CD4-positive, alpha-beta T cell treated with Interleukin-6 for 4 hours (primary cell): Measurements from ENCODE around the gene PACSIN1.
A peak's percentile ranks its signal among the peaks of the same experiment; 100 is the strongest.
"Not testable (repeated sequence)": the region's sequence is repeated elsewhere in the genome, so short reads cannot be mapped to it uniquely, and the experiment has no call there.

Source experiments
- DNase-seq: peaks from one replicate; pipeline ENCODE4 v3.0.0-alpha.2; 2020; ENCODE audit warnings: mixed read lengths

The PACSIN1 gene

DNA sequence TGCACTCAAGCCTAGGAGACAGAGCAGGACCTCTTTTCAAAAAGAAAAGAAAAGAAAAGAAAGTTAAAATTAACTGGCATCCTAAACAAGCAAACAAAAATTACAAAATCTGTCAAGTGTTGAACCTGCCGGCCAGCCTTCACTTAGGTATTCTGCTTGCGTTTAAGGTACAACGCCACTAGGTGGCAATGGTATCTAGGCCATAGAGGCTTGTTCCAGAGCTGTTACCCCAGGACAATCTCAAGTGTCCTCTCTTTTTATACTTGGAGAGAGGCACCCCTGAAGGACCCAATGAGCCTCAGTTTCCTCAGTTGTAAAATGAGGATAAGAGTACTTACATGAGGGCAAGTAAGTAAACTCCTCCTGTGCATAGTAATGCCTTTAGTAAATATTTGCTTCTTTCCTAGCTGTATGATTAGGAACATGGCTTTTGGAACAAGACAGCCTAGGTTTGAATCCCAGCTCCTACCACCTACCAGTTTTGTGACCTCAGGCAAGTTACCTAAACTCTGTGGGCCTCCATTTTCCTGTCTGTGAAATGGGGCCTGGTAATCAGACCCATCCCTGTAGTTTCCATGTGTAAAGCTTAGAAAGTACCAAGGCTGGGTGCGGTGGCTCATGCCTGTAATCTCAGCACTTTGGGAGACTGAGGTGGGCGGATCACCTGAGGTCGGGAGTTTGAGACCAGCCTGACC, 5.8 kb upstream of the PACSIN1 start:
- peak; percentile 69 for DNase-seq

DNA sequence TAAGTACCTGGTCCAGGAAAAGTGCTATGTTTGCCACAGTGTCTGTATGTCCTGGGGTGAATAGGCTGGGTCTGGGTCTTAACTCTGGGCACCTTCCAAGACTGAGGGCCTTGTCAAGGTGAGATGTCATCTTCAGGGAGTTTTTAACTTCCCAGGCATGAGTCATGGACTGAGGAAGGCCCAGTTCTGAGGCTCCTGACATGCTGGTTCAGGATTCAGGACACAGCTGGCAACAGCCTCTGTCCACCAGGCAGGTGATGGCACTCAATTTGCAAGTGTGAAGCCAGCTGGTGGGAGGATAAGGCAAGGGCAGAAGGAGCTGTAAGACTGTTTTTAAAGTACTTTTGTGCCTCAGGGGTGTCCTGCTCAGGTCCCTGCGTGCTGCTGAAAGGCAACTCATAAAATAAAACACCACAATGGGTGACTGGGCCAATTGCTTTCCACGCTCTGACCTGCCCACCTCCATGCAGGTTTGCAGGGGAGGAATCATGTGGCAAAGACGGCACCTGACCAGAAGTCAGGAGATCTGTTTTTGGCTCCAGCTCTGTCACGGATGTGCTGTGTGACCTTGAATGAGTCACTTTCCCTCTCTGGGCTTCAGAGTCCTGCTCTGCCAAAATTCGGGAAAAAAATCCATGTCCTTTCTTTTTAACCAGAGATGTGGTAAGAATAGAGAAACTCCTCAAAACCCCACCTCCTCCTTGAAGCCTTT, 4.9 kb upstream of the PACSIN1 start:
- DNase-seq: no peak

DNA sequence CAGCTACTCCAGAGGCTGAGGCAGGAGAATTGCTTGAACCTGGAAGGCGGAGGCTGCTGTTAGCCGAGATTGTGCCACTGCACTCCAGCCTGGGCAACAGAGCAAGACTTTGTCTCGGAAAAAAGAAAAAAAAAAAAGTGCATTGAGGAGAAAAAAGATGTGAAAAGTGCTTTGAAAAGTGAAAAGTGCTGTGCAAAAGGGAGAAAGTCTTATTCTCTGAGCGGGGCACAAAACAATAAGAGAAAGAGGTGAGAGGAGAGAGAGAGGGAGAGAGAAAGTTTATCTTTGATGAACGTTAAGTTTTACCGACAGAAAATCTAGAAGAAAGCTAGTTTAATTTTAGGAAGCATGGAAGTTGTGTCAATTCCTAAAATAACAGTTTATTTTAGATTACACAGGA, 3.9 kb upstream of the PACSIN1 start:
- DNase-seq: no peak

GRCh38 chr6:34462551-34462971, 3.3 kb upstream of the PACSIN1 start:
- DNase-seq: no peak

DNA sequence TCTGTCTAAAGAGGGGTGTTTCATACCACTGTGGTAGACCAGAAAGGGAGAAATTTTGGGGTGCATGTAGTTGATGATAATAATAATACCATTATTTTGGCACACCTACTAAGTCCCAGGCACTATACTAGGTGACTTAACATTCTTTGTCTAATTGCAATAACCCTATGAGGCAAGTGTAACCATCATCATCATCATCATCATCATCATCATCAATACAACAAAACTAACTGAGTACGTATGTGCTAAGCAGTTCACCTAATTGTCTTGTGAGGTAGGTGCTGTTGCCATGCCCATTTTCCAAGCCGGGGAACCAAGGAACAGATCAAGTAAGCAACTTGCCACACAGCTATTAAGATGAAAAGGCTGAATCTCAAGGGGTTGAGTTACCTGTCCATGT, 2.6 kb upstream of the PACSIN1 start:
- DNase-seq: no peak

- DNase-seq: no peak
Observed at GRCh38 chr6:34463849-34464248, 2.0 kb upstream of the PACSIN1 start.

- DNase-seq: no peak
Observed at GRCh38 chr6:34466242-34467185, 638 bp downstream of the PACSIN1 start.

- DNase-seq: no peak
Observed at GRCh38 chr6:34468378-34468892, 2.6 kb downstream of the PACSIN1 start.

DNA sequence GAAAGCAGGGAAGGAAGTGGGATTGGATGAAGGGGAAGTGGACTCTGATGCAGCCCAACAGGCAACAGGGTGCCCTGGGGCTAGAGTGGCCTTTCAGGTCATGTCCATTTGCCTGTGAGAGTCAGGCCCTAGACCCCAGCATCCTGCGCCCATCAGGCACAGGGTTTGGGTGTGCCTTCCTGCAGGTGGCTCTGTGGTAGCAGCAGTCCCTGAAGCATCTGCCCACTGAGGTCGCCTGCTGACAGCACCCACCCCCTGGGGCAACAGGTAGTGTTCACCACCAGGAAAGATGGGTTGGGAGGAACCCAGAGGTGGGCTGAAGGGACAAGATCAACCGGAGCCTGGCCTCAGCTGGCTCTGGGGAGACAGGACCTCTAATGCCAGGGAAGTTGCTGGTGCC, 3.6 kb downstream of the PACSIN1 start:
- no peak for DNase-seq

- no peak for DNase-seq
Observed at GRCh38 chr6:34472425-34472824, 6.5 kb downstream of the PACSIN1 start.

DNA sequence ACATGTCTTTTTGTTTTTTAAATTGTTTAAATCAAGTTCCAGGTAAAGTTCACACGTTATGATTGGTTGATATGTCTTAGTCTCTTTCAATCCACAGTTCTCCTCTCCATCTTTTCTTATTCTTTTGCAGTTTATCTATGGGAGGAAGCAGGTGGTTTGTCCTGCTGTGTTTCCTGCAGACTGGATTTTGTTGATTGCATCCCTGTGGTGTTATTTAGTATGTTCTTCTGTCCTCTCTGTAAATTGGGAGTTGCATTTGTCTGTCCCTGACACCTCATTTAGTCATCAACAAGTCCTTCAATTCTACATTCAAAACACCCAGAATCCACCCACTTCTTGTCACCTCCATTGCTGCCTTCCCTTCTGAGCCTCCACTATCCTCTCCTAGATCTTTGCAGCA, 8.1 kb downstream of the PACSIN1 start:
- DNase-seq: no peak

DNA sequence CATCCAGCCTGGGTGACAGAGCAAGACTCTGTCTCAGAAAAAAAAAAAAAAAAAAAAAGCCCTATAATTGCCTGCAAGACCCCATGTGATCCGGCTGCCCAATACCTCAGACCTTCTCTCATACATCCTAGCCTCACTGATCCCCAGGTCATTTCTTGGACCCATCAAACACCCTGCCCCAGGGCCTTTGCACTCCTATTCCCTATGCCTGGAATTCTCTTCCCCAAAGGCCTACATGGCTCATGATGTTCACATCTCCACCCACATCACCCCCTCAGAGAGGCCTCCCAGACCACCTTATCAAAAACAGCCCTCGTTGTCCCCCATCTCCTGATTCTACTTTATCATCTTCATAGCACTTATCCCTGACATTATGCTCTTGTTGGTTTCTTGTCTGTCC, 8.9 kb downstream of the PACSIN1 start:
- no peak for DNase-seq

DNA sequence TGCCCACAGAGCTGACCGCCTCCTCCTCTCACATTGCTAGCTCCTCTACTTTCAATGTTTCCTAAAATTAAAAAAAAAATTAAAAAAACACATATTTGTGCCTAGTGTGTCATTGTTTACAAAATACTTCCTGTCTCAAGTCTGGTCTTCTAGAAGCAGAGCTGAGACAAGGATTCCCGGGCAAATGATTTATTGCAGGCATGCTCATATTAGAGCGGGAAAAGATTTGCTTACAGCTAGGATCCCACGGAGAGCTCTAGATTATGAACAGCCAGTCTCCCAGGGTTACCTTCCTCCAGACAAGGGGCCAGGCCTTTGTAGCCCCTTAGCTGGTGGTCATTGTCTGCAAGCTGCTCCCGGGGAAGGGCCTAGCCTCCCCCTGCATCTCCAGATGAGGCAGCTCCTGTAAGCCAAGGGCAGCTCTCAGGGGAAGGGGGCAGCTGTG, 9.4 kb downstream of the PACSIN1 start:
- DNase-seq: no peak

DNA sequence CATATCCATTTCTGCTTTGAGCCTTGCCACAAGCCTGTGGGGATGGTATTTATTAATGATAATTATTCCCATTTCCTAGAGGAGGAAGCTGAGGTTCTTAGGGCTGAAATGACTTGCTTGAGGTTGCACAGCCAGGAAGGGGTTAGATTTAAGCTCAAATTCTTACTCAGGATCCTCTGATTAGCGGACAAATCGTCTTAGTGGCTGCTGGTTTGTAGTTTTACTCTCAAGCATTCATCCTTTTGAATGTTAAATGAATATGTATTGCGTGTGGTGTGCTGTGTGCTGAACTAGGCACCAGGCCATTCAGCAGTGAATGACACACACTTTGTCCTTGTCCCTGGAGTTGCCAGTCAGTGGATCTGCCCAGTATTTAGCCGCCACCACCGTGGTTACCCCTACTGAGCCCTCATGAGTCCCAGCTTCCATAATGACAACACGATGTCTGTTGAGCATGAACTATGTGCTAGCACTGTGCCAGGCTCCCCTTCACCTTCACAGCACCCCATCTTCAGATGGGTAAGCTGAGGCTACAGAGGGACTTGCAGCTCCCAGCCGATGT, 10.0 kb downstream of the PACSIN1 start:
- no peak for DNase-seq

- no peak for DNase-seq
Observed at GRCh38 chr6:34476447-34476846, 10.6 kb downstream of the PACSIN1 start.

DNA sequence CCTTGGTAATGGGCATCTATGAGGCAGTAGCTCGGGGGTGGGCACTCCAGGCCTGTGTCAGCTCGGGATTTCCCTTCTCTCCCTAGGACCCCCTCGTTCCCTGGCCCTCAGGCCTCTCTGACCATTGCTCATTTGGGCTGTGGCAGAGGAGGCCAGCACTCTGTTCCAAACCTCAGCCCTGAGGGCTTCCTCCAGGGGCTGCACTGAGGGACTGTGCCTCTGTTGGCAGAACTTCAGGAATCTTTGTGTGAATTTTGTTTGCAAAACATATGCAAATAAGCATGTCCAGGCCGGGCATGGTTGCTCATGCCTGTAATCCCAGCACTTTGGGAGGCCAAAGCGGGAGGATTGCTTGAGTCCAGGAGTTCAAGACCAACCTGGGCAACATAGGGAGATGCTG, 11.0 kb downstream of the PACSIN1 start:
- no peak for DNase-seq

GRCh38 chr6:34478796-34479195, 12.9 kb downstream of the PACSIN1 start:
- DNase-seq: no peak

- DNase-seq: not testable (repeated sequence)
Observed at GRCh38 chr6:34483781-34484180, 17.9 kb downstream of the PACSIN1 start.

DNA sequence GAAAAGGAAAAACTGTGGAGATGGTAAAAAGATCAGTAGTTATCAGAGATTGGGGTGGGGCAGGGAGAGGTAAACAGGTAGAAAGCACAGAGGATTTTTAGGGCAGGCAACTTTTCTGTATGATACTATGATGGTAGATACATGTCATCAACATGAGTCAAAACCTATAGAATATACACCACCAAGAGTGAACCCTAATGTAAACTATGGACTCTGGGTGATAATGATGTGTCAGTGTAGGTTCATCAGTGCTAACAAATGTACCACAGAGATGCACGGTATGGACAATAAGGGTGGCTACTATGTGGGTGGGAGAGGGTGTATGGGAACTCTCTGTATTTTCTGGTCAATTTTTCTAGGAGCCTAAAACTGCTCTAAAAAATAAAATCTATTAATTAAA, 18.5 kb downstream of the PACSIN1 start:
- no peak for DNase-seq

DNA sequence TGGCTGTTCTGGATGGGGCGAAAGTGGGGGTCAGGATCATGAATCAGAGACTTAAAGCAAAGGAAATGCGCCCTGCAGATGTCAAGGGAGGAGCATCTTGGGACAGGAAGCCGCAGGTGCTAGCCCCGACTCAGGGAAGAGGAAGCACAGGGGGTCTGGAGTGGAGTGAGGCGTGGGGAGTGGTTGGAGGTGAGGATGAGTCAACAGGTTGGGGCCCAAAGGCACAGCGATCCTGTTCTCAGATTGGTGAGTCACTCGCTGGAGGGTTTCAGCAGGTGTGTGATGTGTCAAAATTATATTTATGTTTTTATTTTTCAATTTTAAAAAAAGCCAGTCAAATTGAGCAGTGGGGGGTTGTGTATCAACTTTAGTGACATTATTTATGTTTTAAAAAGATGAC, 19.0 kb downstream of the PACSIN1 start:
- peak; percentile 85 for DNase-seq

DNA sequence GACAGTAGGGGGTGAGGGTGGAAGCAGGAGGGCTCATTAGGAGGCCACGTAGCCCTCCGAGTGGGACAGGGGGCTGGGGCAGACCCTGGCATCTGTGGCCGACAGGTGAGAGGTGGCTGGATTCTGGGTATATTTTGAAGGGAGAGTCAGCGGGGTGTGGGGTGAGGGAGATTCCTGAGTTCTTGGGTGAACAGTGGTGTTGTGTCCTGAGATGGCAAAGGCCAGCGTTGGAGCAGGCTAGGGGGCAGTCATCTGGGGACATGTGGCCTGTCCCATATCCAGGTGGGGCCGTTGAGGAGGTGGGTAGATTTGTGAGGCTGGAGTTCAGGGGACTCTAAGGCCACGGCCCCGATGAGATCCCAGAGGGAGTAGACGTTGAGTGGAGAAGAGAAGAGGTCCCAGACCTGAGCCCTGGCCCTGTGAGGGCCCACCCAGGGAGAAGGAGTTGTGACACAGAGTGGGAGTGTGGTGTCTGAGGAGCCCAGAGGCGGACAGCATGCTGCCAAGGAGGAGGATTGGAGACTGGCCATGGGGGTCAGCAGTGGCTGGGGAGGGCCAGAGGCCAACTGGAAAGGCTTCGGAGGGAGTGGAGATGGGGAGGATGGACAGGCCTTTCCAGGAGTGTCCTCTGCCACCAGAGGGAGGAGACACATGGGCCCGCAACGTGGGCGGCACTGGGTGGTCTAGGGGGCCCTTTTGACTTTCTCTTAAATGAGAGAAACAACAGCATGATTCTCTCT, 19.6 kb downstream of the PACSIN1 start:
- DNase-seq: no peak

- DNase-seq: peak; percentile 46
Observed at GRCh38 chr6:34486106-34486740, 20.3 kb downstream of the PACSIN1 start.
